Measurements from ENCODE around the gene MAGI2. TPM values are rescaled to one million over a fixed set of nuclear protein-coding genes. Genes with fewer than 3 reads are reported as not detected.

MAGI2 gene
- total and polyA plus RNA-seq, 2 experiments from 2014 or later, result 10.4 to 26.4 TPM

DNA sequence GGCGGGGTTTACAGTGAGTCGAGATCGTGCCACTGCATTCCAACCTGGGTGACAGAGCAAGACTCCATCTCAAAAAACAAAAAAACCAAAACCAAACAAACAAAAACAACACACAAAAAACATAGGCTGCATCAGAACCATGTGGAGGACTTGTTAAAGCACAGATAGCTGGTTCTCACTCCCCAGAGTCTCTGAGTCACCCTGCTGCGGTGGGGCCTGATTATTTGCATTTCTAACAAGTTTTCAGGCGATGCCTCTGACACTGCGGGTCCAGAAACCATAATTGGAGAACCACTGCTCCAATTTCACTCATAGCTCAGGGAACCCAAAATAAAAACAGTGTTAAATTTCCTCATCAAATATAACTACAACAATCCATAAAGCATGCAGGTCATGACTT, 816.7 kb downstream of the MAGI2 start (continued):
- TF ChIP-seq CTCF (conservative IDR thresholded peaks at IDR 0.05; ENCODE audit: low read depth in 2 of 2) (no peak), EZH2 (IDR thresholded peaks at IDR 0.05; ENCODE audit: low read depth, unreplicated experiment) (no peak), NANOG (IDR thresholded peaks at IDR 0.05; ENCODE audit: borderline replicate concordance) (no peak), ZNF331 (CRISPR knock-in tag; IDR thresholded peaks at IDR 0.05; ENCODE audit: low read depth) (no peak), POLR2AphosphoS5 (IDR thresholded peaks at IDR 0.05; ENCODE audit: low read depth) (no peak), EZH2phosphoT487 (IDR thresholded peaks at IDR 0.05; ENCODE audit: unreplicated experiment) (no peak), ZNF114 (CRISPR knock-in tag; IDR thresholded peaks at IDR 0.05) (no peak)
- TF ChIP-seq, protein P1, sequence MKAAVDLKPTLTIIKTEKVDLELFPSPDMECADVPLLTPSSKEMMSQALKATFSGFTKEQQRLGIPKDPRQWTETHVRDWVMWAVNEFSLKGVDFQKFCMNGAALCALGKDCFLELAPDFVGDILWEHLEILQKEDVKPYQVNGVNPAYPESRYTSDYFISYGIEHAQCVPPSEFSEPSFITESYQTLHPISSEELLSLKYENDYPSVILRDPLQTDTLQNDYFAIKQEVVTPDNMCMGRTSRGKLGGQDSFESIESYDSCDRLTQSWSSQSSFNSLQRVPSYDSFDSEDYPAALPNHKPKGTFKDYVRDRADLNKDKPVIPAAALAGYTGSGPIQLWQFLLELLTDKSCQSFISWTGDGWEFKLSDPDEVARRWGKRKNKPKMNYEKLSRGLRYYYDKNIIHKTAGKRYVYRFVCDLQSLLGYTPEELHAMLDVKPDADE (IDR thresholded peaks at IDR 0.05), result no peak

DNA sequence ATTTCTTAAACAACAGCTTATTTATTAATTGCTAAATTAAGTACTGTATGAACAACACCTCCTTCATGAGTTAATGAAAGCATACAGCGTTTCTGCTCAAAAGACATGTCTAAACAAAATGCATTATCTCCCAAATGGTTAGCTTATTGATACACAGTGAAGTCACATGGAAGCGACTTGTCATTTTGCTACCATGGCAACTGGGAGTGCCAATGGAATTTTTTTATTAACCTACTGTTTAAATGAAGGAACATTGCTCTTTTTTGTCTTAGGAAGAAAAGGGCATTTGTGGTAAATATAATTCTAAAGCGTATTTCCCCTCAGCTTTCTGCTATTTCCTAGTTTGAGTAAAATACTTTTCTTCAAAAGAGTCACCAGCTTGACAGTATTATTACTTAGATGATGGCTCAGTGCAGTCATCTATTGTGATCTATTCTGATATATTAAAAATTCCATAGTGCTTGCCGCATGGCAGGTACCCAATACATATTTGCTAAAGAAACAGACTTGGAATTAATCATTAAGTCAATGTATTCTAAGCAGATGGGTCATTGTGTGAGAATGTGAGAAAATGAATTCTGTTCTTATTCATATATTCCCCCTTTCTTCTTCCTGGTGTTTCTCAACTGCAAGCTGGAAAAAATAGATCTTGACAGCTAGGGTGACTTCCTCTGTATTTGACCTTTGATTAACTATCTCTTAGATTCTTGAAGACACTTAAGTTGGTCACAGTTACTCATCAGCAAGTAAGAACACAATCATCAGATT, 818.3 kb downstream of the MAGI2 start:
- H3F3A ChIP-seq (replicated peaks; ENCODE audit: low read depth), result no peaks in the 10 kb centered on the region
- H3K36me3 ChIP-seq (ENCODE audit: insufficient read depth), result no peaks in the 10 kb centered on the region
- no peak overlapping the region for H3K4me3 ChIP-seq
- ATAC-seq, result no peak
- peaks cover 3% of the 10 kb centered on the region for H3K27me3 Mint-ChIP-seq (ENCODE audit: insufficient read depth, low read depth, poor library complexity)
- peaks cover 11% of the 10 kb centered on the region for H3K79me2 ChIP-seq (replicated peaks; ENCODE audit: insufficient read depth)
- no peaks in the 10 kb centered on the region for H4K20me1 ChIP-seq (replicated peaks; ENCODE audit: insufficient read depth)
- H3K4me1 Mint-ChIP-seq, result peaks cover 17% of the 10 kb centered on the region; the same call in 2 of the 3 replicates
- H3K4me2 ChIP-seq, result no peak overlapping the region
- no peak for TF ChIP-seq EZH2 (IDR thresholded peaks at IDR 0.05; ENCODE audit: low read depth, unreplicated experiment)
- TF ChIP-seq, protein P2, sequence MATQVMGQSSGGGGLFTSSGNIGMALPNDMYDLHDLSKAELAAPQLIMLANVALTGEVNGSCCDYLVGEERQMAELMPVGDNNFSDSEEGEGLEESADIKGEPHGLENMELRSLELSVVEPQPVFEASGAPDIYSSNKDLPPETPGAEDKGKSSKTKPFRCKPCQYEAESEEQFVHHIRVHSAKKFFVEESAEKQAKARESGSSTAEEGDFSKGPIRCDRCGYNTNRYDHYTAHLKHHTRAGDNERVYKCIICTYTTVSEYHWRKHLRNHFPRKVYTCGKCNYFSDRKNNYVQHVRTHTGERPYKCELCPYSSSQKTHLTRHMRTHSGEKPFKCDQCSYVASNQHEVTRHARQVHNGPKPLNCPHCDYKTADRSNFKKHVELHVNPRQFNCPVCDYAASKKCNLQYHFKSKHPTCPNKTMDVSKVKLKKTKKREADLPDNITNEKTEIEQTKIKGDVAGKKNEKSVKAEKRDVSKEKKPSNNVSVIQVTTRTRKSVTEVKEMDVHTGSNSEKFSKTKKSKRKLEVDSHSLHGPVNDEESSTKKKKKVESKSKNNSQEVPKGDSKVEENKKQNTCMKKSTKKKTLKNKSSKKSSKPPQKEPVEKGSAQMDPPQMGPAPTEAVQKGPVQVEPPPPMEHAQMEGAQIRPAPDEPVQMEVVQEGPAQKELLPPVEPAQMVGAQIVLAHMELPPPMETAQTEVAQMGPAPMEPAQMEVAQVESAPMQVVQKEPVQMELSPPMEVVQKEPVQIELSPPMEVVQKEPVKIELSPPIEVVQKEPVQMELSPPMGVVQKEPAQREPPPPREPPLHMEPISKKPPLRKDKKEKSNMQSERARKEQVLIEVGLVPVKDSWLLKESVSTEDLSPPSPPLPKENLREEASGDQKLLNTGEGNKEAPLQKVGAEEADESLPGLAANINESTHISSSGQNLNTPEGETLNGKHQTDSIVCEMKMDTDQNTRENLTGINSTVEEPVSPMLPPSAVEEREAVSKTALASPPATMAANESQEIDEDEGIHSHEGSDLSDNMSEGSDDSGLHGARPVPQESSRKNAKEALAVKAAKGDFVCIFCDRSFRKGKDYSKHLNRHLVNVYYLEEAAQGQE (IDR thresholded peaks at IDR 0.05; ENCODE audit: unreplicated experiment), result no peak
- TF ChIP-seq JUNB (IDR thresholded peaks at IDR 0.05; ENCODE audit: unreplicated experiment), result no peak
- TF ChIP-seq CREB1 (CRISPR knock-in tag; IDR thresholded peaks at IDR 0.05; ENCODE audit: low read depth), result no peak
- TF ChIP-seq, protein P1 (IDR thresholded peaks at IDR 0.05), result no peak
- TF ChIP-seq ZNF331 (CRISPR knock-in tag; IDR thresholded peaks at IDR 0.05; ENCODE audit: low read depth), result no peak
- no peak for TF ChIP-seq CTCF (conservative IDR thresholded peaks at IDR 0.05; ENCODE audit: low read depth in 2 of 2)
- no peak for TF ChIP-seq STAT1 (IDR thresholded peaks at IDR 0.05; ENCODE audit: unreplicated experiment)
- no peak for TF ChIP-seq POLR2AphosphoS5 (IDR thresholded peaks at IDR 0.05; ENCODE audit: low read depth)
- no peak for TF ChIP-seq EZH2phosphoT487 (IDR thresholded peaks at IDR 0.05; ENCODE audit: unreplicated experiment)
- DNase-seq (ENCODE audit: low spot score), result no peak
- no peaks in the 10 kb centered on the region for H3K9me3 Mint-ChIP-seq
- no peaks in the 10 kb centered on the region for H3K27me3 ChIP-seq (ENCODE audit: insufficient read depth)
- peaks cover 6% of the 10 kb centered on the region for H3K4me1 ChIP-seq (ENCODE audit: insufficient read depth)
- H3K4me3 Mint-ChIP-seq, result no peak overlapping the region
- H2AFZ ChIP-seq, result no peak overlapping the region
- H3K9me2 ChIP-seq (ENCODE audit: insufficient read depth), result no peaks in the 10 kb centered on the region
- no peaks in the 10 kb centered on the region for H3K36me3 Mint-ChIP-seq (ENCODE audit: low read depth)
- no peak overlapping the region for H3K27ac ChIP-seq (ENCODE audit: low read depth)
- H3K27ac Mint-ChIP-seq, result peak overlapping the region; percentile 48
